ENCODE data around the gene NRN1L.
"Not testable (repeated sequence)": the region's sequence is repeated elsewhere in the genome, so short reads cannot be mapped to it uniquely, and the experiment has no call there.

NRN1L gene

DNA sequence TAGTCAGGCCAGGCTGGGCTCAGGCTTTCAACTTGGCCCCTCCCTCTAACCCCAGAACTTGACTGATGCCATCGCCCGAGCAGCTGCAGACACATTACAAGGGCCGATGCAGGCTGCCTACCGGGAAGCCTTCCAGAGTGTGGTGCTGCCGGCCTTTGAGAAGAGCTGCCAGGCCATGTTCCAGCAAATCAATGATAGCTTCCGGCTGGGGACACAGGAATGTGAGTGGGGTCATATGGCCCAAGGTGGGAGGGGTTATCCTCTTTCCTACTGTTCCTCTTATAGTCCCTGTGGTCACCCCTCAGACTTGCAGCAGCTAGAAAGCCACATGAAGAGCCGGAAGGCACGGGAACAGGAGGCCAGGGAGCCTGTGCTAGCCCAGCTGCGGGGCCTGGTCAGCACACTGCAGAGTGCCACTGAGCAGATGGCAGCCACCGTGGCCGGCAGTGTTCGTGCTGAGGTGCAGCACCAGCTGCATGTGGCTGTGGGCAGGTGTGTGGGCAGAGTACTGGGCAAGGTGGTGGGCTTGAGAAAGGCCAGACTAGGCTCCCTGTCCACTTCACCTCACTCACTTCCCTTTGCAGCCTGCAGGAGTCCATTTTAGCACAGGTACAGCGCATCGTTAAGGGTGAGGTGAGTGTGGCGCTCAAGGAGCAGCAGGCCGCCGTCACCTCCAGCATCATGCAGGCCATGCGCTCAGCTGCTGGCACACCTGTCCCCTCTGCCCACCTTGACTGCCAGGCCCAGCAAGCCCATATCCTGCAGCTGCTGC lies 2.1 kb upstream of the NRN1L start:
- no peak for DNase-seq (ENCODE audit: low read depth in 2 of 2)

GRCh38 chr16:67883146-67883871 lies 1.4 kb upstream of the NRN1L start:
- no peak for DNase-seq (ENCODE audit: low read depth in 2 of 2)

DNA sequence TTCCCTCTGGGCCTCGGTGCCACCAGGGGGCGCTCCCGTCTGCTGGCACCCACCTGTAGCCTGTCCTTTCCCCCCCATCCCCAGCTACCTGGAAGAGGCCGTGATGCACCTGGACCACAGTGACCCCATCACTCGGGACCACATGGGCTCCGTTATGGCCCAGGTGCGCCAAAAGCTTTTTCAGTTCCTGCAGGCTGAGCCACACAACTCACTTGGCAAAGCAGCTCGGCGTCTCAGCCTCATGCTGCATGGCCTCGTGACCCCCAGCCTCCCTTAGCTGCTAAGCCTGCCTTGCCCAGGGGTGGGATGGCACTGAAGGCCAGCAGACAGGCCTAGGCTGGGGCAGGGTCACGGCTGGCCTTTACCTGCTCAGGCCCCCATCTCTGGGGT lies 818 bp upstream of the NRN1L start:
- peak; percentile 48 to 70 for DNase-seq (ENCODE audit: low read depth in 2 of 2)

GRCh38 chr16:67885545-67885944 lies 860 bp downstream of the NRN1L start:
- DNase-seq (ENCODE audit: low read depth in 2 of 2), result no peak

DNA sequence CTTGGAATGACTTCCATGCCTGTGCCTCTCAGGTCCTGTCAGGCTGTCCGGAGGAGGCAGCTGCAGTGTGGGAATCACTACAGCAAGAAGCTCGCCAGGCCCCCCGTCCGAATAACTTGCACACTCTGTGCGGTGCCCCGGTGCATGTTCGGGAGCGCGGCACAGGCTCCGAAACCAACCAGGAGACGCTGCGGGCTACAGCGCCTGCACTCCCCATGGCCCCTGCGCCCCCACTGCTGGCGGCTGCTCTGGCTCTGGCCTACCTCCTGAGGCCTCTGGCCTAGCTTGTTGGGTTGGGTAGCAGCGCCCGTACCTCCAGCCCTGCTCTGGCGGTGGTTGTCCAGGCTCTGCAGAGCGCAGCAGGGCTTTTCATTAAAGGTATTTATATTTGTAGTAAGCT lies 1.3 kb downstream of the NRN1L start:
- no peak for DNase-seq (ENCODE audit: low read depth in 2 of 2)

DNA sequence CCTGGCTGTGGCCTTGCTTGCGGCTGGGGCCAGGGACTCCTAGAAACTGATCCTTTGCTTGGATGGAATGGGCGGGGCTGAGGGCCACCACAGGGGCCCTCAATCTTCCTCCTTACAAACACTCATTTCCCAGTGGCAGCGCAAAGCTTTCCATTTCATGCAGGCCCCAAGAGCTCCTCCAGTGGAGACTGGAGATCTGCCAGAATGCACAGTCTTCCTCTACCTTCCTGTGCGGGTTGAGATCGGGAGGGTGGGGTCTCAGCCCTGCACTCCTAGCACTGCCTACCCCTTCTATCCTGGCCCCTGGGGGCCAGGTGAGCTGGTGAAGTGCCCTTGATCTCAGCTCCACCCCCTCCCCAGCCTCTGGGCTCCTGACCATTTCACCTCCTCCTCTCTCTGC lies 1.7 kb downstream of the NRN1L start:
- no peak for DNase-seq (ENCODE audit: low read depth in 2 of 2)

- no peak for DNase-seq (ENCODE audit: low read depth in 2 of 2)
Observed at GRCh38 chr16:67888331-67888730, 3.6 kb downstream of the NRN1L start.

GRCh38 chr16:67892375-67892774 lies 7.7 kb downstream of the NRN1L start:
- no peak for DNase-seq (ENCODE audit: low read depth in 2 of 2)

GRCh38 chr16:67892899-67893742 lies 8.4 kb downstream of the NRN1L start, which contains the start of gene PSKH1:
TSS of gene PSKH1 (plus strand) at chr16:67893254. CDS start at chr16:67908750, 15,496 bp downstream.
- peak; percentile 79 to 89 for DNase-seq (ENCODE audit: low read depth in 2 of 2)

GRCh38 chr16:67893743-67894399 lies 9.2 kb downstream of the NRN1L start:
- DNase-seq (ENCODE audit: low read depth in 2 of 2), result no peak

- DNase-seq (ENCODE audit: low read depth in 2 of 2), result no peak
Observed at GRCh38 chr16:67897231-67897630, 12.5 kb downstream of the NRN1L start.

DNA sequence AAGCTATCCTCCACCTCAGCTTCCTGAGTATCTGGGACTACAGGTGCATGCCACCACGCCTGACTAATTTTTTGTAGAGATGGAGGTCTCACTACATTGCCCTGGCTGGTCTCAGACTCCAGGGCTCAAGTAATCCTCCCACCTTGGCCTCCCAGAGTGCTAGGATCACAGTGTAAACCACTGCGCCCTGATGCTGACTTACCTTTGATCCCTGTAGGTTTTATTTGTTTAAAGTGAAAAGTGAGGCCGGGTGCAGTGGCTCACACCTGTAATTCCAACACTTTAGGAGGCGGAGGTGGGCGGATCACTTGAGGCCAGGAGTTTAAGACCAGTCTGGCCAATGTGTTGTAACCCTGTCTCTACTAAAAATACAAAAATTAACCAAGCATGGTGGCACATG lies 17.0 kb downstream of the NRN1L start:
- DNase-seq (ENCODE audit: low read depth in 2 of 2), result no peak

DNA sequence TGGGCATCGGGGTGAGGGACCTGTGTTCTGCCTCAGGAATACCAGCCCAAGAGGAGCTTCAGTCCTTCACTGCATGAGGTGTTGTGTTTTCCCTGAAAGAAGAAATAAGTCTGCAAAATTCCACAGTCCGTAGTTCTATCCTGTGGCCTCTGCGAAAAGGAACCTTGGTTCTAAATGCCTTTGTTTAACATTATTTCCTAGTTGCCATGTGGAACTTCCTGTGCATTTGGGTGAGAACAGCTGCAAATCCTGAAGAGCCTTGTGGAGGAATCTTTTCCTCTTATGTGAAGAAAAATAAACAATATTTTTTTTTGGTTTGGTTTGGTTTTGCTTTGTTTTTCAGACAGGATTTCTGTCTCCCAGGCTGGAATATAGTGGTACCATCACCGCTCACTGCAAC lies 18.1 kb downstream of the NRN1L start:
- no peak for DNase-seq (ENCODE audit: low read depth in 2 of 2)

DNA sequence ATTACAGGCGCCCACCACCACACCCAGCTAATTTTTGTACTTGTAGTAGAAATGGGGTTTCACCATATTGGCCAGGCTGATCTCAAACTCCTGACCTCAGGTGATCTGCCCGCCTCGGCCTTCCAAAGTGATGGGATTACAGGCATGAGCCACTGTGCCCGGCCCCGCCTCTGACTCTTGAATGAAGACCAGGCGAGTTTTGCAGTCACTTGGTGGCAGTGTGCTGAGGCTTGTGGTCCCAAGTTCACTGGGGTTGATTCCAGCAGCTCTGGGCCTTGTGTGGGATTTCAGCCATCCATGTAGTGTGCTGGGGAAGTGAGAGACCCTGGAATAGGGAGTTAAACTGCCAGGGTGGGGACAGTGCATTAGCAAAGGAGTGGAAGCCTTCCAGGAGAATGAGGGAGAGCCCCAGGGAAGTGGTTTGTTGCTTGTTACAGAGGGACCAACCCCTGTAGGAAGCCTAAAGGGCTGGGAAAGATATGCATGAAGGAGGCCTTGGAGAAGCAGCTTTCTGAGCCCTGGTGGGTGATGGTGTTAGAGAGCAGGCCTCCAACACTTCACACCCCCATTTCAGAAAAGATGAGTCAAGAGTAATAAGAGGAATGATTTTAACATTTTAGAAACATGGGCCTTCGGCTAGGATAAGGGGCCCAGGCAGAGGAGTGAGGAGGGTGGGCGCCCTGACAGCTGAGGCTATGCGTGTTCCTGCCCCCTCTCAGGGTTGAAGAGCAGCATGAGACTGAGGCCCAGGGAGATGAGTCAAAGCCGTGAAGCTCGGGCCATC lies 22.9 kb downstream of the NRN1L start:
- no peak for DNase-seq (ENCODE audit: low read depth in 2 of 2)

DNA sequence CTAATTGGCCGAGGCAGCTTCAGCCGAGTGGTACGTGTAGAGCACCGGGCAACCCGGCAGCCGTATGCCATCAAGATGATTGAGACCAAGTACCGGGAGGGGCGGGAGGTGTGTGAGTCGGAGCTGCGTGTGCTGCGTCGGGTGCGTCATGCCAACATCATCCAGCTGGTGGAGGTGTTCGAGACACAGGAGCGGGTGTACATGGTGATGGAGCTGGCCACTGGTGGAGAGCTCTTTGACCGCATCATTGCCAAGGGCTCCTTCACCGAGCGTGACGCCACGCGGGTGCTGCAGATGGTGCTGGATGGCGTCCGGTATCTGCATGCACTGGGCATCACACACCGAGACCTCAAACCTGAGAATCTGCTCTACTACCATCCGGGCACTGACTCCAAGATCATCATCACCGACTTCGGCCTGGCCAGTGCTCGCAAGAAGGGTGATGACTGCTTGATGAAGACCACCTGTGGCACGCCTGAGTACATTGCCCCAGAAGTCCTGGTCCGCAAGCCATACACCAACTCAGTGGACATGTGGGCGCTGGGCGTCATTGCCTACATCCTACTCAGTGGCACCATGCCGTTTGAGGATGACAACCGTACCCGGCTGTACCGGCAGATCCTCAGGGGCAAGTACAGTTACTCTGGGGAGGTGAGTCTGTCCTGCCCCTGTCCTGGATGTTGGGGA lies 24.5 kb downstream of the NRN1L start:
- DNase-seq (ENCODE audit: low read depth in 2 of 2), result no peak

- no peak for DNase-seq (ENCODE audit: low read depth in 2 of 2)
Observed at GRCh38 chr16:67910158-67910557, 25.5 kb downstream of the NRN1L start.

GRCh38 chr16:67914758-67915495 lies 30.2 kb downstream of the NRN1L start:
- DNase-seq (ENCODE audit: low read depth in 2 of 2), result no peak

DNA sequence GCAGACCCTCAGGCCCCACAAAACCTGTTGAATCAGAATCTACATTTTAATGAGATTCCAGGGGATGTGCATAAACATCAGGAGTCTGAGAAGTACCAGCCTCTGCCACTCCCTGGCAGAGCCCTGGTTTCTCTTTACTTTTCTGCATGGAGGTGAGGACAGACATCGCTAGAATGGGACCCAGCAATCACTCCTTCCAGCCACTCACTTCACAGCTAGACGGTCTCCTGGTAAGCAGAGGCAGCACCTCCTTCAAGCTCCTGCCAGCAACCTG lies 30.7 kb downstream of the NRN1L start:
- not testable (repeated sequence) for DNase-seq (ENCODE audit: low read depth in 2 of 2)

- no peak for DNase-seq (ENCODE audit: low read depth in 2 of 2)
Observed at GRCh38 chr16:67915831-67916723, 31.4 kb downstream of the NRN1L start.

Measured in stimulated activated CD4-positive, alpha-beta T cell treated with anti-CD3 and anti-CD28 coated beads, Interleukin-1b, Interleukin-23, amount 100 ng/mL, for 1 hour (primary cell).